ENCODE data around the gene ATOH1.

Gene ATOH1

DNA sequence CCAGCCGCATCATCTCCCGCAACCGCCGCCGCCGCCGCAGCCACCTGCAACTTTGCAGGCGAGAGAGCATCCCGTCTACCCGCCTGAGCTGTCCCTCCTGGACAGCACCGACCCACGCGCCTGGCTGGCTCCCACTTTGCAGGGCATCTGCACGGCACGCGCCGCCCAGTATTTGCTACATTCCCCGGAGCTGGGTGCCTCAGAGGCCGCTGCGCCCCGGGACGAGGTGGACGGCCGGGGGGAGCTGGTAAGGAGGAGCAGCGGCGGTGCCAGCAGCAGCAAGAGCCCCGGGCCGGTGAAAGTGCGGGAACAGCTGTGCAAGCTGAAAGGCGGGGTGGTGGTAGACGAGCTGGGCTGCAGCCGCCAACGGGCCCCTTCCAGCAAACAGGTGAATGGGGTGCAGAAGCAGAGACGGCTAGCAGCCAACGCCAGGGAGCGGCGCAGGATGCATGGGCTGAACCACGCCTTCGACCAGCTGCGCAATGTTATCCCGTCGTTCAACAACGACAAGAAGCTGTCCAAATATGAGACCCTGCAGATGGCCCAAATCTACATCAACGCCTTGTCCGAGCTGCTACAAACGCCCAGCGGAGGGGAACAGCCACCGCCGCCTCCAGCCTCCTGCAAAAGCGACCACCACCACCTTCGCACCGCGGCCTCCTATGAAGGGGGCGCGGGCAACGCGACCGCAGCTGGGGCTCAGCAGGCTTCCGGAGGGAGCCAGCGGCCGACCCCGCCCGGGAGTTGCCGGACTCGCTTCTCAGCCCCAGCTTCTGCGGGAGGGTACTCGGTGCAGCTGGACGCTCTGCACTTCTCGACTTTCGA, 654 bp downstream of the ATOH1 start:
- no peak for TF ChIP-seq ZNF565 (CRISPR knock-in tag; conservative IDR thresholded peaks at IDR 0.05; ENCODE audit: low read depth)
- no peak for TF ChIP-seq CSRNP3 (CRISPR knock-in tag; IDR thresholded peaks at IDR 0.05)
- TF ChIP-seq GLIS3 (CRISPR knock-in tag; IDR thresholded peaks at IDR 0.05), result no peak
- TF ChIP-seq ZFP3 (CRISPR knock-in tag; IDR thresholded peaks at IDR 0.05), result no peak
- no peak for TF ChIP-seq RARB (CRISPR knock-in tag; IDR thresholded peaks at IDR 0.05)
- TF ChIP-seq TOX (CRISPR knock-in tag; IDR thresholded peaks at IDR 0.05; ENCODE audit: borderline replicate concordance), result no peak
- no peak for TF ChIP-seq ISL1 (CRISPR knock-in tag; IDR thresholded peaks at IDR 0.05)
- no peak for TF ChIP-seq PATZ1 (CRISPR knock-in tag; IDR thresholded peaks at IDR 0.05; ENCODE audit: borderline replicate concordance)
- no peak for TF ChIP-seq ZFP30 (CRISPR knock-in tag; IDR thresholded peaks at IDR 0.05)
- no peak for TF ChIP-seq SNAI2 (CRISPR knock-in tag; IDR thresholded peaks at IDR 0.05)
- peak; percentile 73 for ATAC-seq

- no peak; the same call in 2 of the 3 replicates for ATAC-seq
- no peak for TF ChIP-seq ZC3H10 (CRISPR knock-in tag; IDR thresholded peaks at IDR 0.05)
- TF ChIP-seq CSRNP3 (CRISPR knock-in tag; IDR thresholded peaks at IDR 0.05), result no peak
- TF ChIP-seq ARNTL (CRISPR knock-in tag; IDR thresholded peaks at IDR 0.05; ENCODE audit: borderline replicate concordance, low read depth), result no peak
- TF ChIP-seq, protein P1, sequence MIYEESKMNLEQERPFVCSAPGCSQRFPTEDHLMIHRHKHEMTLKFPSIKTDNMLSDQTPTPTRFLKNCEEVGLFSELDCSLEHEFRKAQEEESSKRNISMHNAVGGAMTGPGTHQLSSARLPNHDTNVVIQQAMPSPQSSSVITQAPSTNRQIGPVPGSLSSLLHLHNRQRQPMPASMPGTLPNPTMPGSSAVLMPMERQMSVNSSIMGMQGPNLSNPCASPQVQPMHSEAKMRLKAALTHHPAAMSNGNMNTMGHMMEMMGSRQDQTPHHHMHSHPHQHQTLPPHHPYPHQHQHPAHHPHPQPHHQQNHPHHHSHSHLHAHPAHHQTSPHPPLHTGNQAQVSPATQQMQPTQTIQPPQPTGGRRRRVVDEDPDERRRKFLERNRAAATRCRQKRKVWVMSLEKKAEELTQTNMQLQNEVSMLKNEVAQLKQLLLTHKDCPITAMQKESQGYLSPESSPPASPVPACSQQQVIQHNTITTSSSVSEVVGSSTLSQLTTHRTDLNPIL (CRISPR knock-in tag; IDR thresholded peaks at IDR 0.05; ENCODE audit: low read depth), result no peak
- no peak for TF ChIP-seq ESRRG (CRISPR knock-in tag; IDR thresholded peaks at IDR 0.05)
- no peak for TF ChIP-seq CSDC2 (CRISPR knock-in tag; IDR thresholded peaks at IDR 0.05)
- TF ChIP-seq TSHZ2 (CRISPR knock-in tag; IDR thresholded peaks at IDR 0.05), result no peak
- TF ChIP-seq GLIS3 (CRISPR knock-in tag; IDR thresholded peaks at IDR 0.05), result no peak
- TF ChIP-seq PPARA (CRISPR knock-in tag; IDR thresholded peaks at IDR 0.05; ENCODE audit: borderline replicate concordance), result no peak
- TF ChIP-seq TCF4 (CRISPR knock-in tag; IDR thresholded peaks at IDR 0.05; ENCODE audit: borderline replicate concordance), result no peak
- TF ChIP-seq POU6F1 (CRISPR knock-in tag; IDR thresholded peaks at IDR 0.05; ENCODE audit: borderline replicate concordance, low read depth), result no peak
- TF ChIP-seq SNAI2 (CRISPR knock-in tag; IDR thresholded peaks at IDR 0.05), result no peak
- TF ChIP-seq OSR1 (CRISPR knock-in tag; IDR thresholded peaks at IDR 0.05), result no peak
- TF ChIP-seq ZNF8 (CRISPR knock-in tag; IDR thresholded peaks at IDR 0.05), result no peak
- TF ChIP-seq ZNF70 (CRISPR knock-in tag; IDR thresholded peaks at IDR 0.05), result no peak
These were observed 1.5 kb downstream of the ATOH1 start for GRCh38 chr4:93829820-93830687.

Data from SK-N-SH treated with all-trans-retinoic acid at 6 μM for 48 hours (cell line).